Measurements from ENCODE around the gene CHDH. TPM values are rescaled to one million over a fixed set of nuclear protein-coding genes. Genes with fewer than 3 reads are reported as not detected.

CHDH gene
- total RNA-seq, 1 donor from 2014 or later = 0.60 TPM

DNA sequence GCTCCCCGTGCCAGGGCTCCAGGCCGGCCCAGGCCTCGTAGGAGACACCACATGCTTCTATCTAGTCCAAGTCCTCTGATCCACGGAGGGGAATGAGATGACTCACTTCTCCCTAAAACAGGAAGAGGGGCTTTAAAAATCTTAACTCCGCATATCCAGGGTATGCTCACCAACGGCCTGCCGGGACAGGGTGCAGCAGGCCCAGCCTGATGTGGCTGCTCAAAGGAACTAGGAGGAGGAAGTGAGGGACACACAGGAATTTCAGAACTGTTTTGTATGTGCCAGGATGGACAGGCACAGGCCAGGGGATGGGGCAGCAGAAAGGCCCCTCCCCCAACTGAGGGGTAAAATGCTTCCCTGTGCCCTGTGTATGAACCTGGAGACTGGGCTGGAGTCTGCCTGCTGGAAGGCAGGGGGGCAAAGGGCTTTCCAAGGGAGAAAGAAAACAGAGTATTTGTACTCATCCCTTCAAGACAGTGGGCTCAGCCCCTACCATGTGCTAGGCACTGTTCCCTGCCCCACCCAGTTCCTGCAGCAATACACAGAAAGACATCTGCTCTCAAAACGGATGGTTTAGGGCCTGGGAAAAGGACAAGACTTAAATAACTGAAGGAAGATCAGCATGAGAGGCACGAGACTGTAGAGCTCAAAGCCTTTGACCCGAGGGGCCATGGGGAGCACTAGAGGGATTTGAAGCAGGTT, 22.1 kb downstream of the CHDH start:
- peak; percentile 25 for DNase-seq (ENCODE audit: low spot score)

DNA sequence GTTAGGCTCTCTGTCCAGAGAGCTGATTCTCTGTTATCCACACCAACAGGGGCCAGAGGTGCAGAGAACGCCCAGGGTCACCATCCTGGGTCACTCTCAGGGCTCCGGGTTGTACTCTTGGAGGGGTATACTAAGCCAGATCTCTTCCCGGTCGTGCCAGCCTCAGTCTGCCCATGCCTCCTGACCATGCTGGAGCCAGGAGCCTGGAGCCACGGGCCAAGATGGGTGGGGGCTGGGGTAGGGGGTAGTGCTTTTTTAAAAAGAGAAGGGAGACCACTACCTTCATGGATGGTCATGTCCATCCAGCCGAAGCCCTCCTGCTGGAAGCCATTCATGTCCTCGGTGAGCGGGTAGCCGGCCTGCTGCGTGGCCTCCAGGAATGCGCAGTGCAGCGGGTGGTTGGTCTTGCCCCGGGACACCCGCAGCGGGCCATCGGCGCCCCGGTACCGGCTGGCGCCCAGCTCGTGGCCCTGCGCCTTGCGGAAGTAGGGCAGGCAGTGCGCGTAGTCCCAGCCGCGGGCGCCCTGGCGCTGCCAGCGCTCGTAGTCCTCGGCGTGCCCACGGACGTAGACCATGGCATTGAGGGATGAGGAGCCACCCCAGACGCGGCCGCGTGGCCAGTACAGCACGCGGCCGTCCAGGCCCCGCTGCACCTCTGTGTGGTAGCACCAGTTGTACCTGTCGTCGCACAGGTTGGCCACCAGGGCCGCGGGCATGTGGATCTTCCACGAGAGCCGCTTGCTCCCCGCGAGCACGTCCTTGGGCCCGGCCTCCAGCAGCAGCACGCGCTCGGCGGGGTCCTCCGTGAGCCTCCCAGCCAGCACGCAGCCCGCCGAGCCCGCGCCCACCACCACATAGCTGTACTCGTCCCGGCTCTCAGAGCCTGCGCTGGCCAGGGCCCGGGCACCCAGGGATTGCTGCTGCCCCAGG, 22.9 kb downstream of the CHDH start:
- peak; percentile 39 for DNase-seq (ENCODE audit: low spot score)

DNA sequence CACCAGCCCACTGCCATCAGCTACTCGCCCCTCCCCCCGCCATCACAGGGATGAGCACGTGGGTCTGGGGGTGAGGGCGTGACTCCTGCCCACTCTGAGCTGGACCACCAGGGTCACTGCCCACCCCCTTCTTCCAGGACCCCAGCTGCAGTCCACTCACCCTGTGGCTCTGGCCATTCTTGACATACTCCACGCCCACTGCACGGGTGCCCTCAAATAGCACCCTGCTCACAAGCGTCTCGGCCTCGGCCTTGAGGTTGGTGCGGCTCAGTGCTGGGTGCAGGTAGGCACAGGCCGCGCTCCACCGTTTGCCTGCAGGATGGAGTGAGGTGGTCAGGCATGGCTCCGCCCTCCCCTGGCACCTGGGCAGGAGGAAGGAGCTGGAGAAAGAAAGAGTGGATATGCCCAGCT, 23.9 kb downstream of the CHDH start:
- no peak for DNase-seq (ENCODE audit: low spot score)

DNA sequence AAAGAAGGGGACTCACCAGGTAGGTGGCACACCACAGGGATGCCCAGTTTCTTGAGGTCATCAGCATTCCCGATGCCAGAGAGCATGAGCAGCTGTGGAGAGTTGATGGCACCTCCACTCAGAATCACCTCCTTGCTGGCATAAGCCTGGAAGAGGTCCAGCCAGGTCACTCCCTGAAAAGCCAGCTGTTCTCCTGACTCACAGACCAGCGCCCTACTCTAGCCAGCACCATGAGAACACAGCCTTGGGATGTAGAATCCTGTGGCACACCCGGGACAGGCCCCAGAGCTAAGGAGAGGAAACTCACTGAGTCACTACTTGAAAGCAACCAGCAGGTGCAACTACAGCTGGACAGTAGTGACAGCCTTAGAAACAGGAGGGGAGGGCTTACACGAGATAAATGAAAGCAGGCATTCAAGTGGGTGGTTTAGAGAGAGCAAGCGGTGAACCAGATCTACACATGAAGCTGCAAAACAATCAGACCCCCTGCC, 24.5 kb downstream of the CHDH start:
- peak; percentile 38 for DNase-seq (ENCODE audit: low spot score)

DNA sequence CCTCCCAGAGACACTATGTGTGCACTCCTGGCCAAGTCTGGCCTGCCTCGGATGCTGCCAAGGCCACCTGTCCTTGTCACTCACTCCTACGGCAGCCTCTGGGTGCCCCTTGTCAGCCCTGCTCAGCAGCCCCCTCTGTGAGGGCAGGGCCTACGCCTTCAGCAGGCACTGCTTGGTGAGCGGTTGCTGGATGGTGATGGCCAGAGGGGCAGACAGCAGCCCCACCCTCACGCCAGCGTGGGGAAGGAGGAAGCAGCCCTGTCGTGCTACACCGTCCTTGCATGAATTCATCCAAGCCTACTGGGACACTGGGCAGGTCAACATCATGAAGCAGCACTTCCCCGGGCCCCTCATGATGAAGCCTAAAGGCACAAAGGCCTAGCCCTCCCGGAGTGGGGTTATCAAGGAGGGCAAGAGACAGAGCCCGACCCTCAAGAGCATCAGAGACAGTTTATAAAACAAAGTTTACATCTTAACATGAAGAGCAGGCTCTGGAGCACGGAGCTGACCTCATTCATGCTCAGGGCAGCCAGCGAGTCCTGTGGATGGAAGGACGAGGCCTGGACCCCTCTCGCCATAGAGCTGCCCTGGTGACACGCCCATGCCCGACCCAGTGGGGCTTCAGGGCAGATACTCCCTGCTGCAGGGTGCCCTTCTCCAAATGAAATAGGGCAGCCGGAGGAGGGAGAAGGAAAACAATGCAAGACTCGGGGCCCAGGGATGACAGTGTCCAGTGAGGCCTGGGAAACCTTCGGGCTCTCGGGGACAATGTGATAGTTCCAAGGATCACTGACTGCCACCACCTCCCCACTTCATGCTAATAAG, 25.3 kb downstream of the CHDH start:
- DNase-seq (ENCODE audit: low spot score) = peak; percentile 29

DNA sequence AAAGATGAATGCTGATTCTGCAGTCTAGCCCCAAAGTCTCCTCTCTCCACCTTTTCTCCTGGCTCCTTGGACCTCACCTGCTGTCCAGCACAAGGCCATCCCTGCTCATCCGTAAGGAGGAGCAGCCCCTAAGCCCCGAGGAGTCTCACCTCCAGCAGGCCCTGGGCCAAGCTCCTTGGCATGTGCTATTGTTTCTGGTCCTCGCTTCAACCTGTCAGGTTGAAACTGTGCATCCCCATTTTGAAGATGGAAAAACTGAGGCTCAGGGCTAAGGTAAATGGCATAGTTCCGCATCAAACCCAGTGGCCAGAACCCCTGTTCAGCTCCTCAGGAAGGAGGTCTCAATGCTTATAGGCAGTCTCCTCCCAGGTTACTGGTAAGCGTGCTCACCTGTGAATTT, 26.1 kb downstream of the CHDH start:
- DNase-seq (ENCODE audit: low spot score) = no peak

DNA sequence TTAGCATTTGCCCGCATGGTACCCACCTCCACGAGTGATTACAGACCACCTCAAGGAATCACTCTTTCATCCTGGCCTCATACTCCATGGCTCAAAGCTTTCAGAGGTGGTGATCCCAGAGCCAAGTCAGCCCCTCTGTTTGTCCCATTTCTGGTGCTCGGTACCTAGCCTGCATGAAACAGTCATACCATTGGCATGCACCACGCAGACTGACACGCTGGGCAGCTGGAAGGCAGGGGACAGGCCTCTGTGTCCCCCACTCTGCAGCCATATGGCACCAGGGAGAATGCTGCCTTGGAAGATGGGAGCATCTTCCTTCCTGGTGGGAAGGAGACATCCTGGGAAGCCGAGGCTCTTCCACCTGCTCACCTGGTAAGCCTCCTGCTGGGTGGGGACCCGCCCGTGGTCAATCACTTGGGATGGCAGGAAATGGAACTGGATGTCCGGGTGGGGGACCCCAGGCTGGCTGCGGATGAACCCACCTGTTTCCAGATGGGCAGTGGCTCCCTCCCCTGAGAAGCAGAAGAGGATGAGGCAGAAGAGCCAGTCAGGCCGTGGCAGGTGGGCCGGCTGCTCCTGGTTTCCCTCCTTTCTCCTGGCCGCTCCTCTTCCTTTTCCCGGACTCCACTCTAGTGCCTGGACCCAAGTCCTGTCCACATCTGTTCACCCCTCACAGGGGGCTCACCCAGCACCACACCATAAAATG, 26.9 kb downstream of the CHDH start:
- DNase-seq (ENCODE audit: low spot score) = peak; percentile 35

DNA sequence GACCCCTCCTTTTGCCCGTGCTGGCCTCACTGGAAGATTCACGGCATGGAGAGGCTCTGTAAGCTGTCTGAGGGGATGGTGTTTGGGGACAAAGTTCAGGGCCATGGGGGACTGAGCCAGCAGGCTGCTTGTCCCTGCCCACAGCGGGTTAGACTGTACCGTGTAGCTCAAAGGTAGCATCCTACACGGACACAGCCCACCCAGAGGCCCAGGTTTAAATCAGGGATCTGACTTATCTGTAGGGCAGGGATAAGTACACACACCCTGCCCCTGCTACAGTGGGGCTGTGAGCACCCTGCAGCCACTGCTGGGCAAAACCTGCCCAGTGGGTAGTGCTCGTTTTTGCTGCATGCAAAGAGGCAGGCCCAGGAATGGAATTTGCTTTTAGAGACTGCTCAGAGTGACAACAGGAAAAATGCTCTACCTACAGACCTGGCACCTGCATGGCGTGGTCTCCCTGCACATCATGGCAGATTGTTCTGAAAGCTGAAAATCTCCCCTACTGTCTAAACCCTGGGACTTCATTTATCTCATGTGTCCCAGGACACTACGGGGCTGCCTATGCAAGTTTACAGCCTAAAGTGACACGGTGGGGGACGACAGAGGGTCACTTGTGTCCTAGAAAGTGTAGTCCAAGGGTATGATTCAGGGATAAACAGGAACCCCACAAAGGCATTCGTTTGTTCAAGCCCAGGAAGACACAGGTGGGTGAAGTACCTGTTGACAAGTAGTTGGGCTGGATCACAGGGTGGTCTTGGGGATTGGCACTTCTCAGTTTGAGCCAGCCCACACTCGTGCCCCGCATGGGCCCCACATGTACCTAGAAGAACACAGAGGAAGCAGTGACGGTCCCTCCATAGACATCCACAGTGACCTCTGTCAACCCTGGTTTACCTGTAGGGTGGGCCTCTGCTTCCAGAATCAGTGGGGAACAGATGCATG, 27.7 kb downstream of the CHDH start:
- no peak for DNase-seq (ENCODE audit: low spot score)

DNA sequence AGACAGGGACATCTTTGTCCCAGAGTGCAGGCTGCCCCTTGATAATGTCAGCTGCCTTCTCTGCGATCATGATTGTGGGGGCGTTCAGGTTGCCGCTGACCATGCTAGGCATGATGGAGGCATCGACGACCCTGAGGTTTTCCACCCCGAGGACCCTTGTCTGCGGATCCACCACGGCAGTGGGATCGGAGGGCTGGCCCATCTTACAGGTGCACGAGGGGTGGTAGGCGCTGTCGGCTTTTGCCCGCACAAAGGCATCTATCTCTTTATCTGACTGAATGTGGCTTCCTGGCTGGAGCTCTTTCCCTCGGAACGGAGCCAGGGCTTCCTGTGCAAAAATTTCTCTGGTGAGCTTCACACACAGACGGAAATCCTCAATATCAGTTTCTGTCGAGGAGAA, 28.4 kb downstream of the CHDH start:
- no peak for DNase-seq (ENCODE audit: low spot score)

DNA sequence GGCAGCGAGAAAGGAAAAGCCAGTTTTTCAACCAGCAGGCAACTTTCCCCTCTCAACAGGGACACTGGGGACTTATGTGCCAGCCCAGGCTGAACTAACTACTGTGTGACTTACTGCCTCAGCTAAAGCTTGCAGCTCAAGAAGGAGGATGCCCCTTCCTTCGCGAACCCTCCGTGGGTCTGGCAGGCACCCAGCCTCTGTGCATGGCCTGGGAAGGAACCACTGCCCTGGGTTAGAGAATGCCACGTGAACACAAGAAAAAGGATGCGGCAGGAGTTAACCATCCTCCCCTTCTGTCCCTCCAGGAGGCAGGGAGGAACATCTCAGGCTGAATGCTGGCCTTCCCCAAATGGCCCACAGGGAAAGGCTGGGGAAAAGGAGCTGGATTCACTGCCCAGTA, 29.0 kb downstream of the CHDH start:
- DNase-seq (ENCODE audit: low spot score) = no peak

DNA sequence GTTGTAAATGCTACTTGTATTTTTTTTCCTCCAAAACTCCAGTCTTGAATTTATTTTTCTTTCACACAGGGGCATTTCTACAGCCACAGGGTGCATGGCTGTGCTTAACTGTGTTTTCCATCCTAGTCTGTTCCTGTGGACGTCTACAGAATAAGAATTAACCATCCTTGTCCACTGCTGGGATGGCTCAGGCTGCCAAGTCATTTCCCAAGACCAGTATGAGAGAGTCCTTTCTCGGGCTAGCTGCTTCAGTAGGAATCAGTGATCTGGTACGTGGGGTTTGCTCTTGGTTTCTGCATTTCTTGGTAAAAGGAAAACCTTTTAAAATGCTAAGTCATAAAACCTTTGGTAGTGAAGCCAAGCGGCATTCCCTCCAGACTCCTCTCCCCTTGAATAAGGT, 29.8 kb downstream of the CHDH start:
- DNase-seq (ENCODE audit: low spot score) = no peak

DNA sequence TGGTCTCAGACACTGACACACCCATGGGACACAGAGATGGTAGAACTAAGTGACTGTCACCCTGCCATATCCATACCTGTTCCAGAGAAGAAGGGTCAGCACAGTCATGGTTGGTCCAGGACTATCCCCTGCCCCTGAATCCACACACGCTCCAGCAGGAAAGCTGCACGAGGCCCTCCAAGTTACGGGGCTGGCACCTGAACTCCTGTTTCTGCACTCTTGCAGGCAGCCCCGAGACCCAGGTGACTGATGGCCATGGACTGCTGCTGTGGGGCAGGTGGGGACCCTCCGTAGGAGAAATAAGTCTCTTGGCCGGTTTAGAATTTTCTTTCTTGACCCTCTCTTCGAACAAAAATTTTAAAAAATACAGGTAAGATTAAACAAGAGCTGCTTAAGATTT, 30.6 kb downstream of the CHDH start:
- DNase-seq (ENCODE audit: low spot score) = no peak

DNA sequence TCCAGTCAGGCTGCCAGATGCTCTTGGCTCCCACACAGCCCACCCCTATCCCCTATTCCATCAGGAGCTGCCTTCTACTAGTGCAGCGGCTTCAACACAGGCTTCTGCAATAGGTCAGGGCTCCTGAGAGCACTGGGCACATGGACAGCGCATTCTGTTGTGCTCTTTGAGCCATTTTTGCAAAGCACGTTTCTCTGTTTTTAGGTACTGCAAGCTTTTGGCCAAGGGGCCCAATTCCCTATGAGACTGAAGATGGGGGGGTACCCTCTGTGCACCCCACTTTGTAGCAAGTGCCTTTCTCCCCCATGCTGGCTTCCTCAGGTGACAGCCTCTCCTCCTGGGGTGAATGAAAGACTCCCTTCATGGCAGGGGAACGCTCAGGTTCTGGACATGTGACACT, 31.2 kb downstream of the CHDH start:
- DNase-seq (ENCODE audit: low spot score) = peak; percentile 17

DNA sequence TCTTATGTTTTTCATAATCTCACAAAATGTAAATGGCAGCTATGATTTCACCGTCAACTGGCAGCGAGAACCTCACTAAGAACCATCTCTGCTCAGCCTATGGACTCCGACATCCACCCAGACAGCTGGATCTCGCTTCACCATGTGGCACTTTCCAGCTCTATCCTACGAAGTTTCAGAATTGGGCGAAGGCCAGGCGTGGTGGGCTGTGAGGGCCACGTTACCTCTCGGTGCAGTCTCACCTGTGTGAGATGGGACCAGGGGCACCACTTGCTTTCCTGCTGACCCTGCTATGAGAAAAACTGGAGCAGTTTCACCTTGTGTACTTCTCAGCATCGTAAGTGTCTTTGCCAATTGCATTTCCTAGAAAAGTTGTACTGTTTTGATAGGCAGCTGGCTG, 32.3 kb downstream of the CHDH start:
- no peak for DNase-seq (ENCODE audit: low spot score)

DNA sequence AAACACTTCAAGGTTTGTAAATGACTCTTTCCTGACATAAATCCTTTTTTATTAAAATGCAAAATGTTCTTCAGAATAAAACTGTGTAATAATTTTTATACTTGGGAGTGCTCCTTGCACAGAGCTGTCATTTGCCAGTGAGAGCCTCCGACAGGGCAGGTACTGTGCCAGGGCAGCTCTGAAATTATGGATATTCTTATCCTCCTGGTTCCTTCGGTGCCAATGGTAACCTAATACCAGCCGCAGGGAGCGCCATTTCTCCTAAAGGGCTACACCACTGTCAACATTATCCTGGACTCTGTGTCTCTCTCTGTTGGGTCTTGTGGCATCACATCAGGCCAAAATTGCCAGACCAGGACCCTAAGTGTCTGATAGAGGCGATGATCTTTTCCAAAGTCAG, 33.0 kb downstream of the CHDH start:
- no peak for DNase-seq (ENCODE audit: low spot score)

DNA sequence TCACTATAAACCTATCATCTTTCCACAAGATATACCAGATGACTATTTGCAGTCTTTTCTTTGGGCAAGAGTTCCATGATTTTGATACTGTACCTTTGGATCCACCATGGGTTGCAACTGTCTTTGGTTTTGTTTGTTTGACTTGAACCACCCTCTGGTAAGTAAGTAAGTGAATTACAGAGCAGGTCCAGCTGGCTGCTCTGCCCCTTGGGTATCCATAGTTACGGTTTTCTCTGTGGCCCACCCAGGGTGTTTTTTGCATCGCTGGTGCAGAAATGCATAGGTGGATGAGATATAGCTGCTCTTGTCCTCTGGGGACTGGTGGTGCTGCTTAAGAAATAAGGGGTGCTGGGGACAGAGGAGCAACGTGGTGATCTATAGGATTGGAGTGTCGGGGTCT, 33.8 kb downstream of the CHDH start:
- no peak for DNase-seq (ENCODE audit: low spot score)

DNA sequence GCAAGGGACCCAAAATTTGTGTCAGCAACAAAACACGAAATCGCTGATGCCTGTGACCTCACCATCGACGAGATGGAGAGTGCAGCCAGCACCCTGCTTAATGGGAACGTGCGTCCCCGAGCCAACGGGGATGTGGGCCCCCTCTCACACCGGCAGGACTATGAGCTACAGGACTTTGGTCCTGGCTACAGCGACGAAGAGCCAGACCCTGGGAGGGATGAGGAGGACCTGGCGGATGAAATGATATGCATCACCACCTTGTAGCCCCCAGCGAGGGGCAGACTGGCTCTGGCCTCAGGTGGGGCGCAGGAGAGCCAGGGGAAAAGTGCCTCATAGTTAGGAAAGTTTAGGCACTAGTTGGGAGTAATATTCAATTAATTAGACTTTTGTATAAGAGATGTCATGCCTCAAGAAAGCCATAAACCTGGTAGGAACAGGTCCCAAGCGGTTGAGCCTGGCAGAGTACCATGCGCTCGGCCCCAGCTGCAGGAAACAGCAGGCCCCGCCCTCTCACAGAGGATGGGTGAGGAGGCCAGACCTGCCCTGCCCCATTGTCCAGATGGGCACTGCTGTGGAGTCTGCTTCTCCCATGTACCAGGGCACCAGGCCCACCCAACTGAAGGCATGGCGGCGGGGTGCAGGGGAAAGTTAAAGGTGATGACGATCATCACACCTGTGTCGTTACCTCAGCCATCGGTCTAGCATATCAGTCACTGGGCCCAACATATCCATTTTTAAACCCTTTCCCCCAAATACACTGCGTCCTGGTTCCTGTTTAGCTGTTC, 34.9 kb downstream of the CHDH start:
- DNase-seq (ENCODE audit: low spot score) = no peak

DNA sequence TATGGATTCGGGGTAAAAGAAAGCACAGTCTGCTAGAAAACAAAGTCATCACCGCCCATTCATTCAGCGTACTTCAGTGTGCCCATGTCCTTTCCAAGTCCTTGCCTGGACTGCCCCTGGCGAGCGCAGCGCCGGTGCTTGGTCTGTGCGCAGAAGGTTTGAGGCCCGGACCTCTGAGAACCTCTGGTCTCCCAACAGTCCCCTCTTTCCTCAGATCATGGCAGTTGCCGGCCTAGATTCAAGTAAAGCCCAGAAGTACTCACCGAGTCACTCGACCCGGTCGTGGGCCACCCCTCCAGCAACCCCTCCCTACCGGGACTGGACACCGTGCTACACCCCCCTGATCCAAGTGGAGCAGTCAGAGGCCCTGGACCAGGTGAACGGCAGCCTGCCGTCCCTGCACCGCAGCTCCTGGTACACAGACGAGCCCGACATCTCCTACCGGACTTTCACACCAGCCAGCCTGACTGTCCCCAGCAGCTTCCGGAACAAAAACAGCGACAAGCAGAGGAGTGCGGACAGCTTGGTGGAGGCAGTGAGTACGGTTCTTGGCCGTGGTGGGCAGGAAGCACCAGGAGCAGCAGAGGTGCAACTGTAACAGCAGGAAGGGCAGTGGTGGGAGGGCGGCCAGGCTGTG, 36.3 kb downstream of the CHDH start:
- DNase-seq (ENCODE audit: low spot score) = no peak

DNA sequence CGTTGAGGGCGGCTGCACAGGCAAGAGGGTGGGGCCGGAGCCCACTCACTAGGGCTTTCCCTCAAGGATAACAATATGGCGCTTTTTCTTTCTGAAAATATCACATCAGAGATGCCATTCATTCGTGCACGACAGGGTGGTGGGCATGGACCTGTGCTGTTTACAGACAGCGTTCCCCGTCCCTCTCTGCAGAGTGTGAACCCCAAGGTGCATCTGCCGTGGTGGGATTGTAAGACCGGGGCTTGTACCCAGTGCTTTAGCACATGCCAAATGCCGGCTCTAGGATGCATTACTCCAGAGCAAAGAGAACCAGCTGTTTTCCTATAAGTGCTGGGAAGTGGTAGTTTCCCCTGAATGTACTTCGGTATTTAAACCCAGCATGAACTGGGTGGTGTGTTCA, 37.0 kb downstream of the CHDH start:
- no peak for DNase-seq (ENCODE audit: low spot score)

Measured in ureter (tissue), 1 donor.